HG02852 (cell line): ENCODE results near the gene NDUFS4.
"Not testable (repeated sequence)": the region's sequence is repeated elsewhere in the genome, so short reads cannot be mapped to it uniquely, and the experiment has no call there.

Experiments used
- ATAC-seq: cut with Tn5 transposase; IDR thresholded peaks from one replicate; pipeline ENCODE4 v1.9.1; 2021; ENCODE audit warnings: mild to moderate bottlenecking, moderate library complexity; ENCODE audit not compliant: unreplicated experiment

NDUFS4 gene

GRCh38 chr5:53571403-53571802, 11.0 kb downstream of the NDUFS4 start:
- no peak for ATAC-seq

- ATAC-seq, result no peak
Observed at GRCh38 chr5:53575101-53575500, 14.7 kb downstream of the NDUFS4 start.

- no peak for ATAC-seq
Observed at GRCh38 chr5:53575831-53576230, 15.4 kb downstream of the NDUFS4 start.

GRCh38 chr5:53576674-53577073, 16.2 kb downstream of the NDUFS4 start:
- ATAC-seq, result no peak

GRCh38 chr5:53578854-53579253, 18.4 kb downstream of the NDUFS4 start:
- ATAC-seq, result no peak

- ATAC-seq, result no peak
Observed at GRCh38 chr5:53580547-53580946, 20.1 kb downstream of the NDUFS4 start.

- ATAC-seq, result no peak
Observed at GRCh38 chr5:53582225-53582624, 21.8 kb downstream of the NDUFS4 start.

- ATAC-seq, result no peak
Observed at GRCh38 chr5:53590759-53591158, 30.3 kb downstream of the NDUFS4 start.

GRCh38 chr5:53594419-53594818, 34.0 kb downstream of the NDUFS4 start:
- no peak for ATAC-seq

- ATAC-seq, result no peak
Observed at GRCh38 chr5:53597894-53598293, 37.5 kb downstream of the NDUFS4 start.

- no peak for ATAC-seq
Observed at GRCh38 chr5:53601570-53601969, 41.1 kb downstream of the NDUFS4 start.

- ATAC-seq, result no peak
Observed at GRCh38 chr5:53603009-53603687, 42.7 kb downstream of the NDUFS4 start.

GRCh38 chr5:53604309-53604708, 43.9 kb downstream of the NDUFS4 start:
- no peak for ATAC-seq

- no peak for ATAC-seq
Observed at GRCh38 chr5:53607886-53608285, 47.4 kb downstream of the NDUFS4 start.

- ATAC-seq, result not testable (repeated sequence)
Observed at GRCh38 chr5:53608897-53609296, 48.5 kb downstream of the NDUFS4 start.

GRCh38 chr5:53613061-53613460, 52.6 kb downstream of the NDUFS4 start:
- no peak for ATAC-seq

- ATAC-seq, result no peak
Observed at GRCh38 chr5:53613536-53613935, 53.1 kb downstream of the NDUFS4 start.

GRCh38 chr5:53614376-53614885, 54.0 kb downstream of the NDUFS4 start:
- no peak for ATAC-seq

GRCh38 chr5:53616939-53617549, 56.6 kb downstream of the NDUFS4 start:
- ATAC-seq, result no peak

GRCh38 chr5:53631251-53631650, 70.8 kb downstream of the NDUFS4 start:
- no peak for ATAC-seq

- ATAC-seq, result no peak
Observed at GRCh38 chr5:53642061-53642460, 81.6 kb downstream of the NDUFS4 start.

GRCh38 chr5:53643445-53643844, 83.0 kb downstream of the NDUFS4 start:
- ATAC-seq, result no peak

GRCh38 chr5:53645078-53645477, 84.6 kb downstream of the NDUFS4 start:
- ATAC-seq, result no peak
